Measurements from ENCODE around the gene BLOC1S4. TPM values are rescaled to one million over a fixed set of nuclear protein-coding genes. Genes with fewer than 3 reads are reported as not detected.

BLOC1S4 gene
- total and polyA plus RNA-seq, 7 experiments from 2014 or later = 18.7 to 80.3 (median 44.5) TPM

- Histone ChIP-seq H3K27me3 (ENCODE audit: control insufficient read depth in 2 of 2, insufficient read depth in 2 of 2, low read length in 2 of 2) (no peaks in the 10 kb centered on the region), H3K4me3 (ENCODE audit: low read length) (no peak overlapping the region), H3K4me1 (ENCODE audit: control insufficient read depth in 2 of 2, insufficient read depth in 2 of 2, low read length in 2 of 2) (no peaks in the 10 kb centered on the region), H3K36me3 (ENCODE audit: control insufficient read depth in 2 of 3, insufficient read depth in 3 of 3, low read length in 3 of 3) (no peaks in the 10 kb centered on the region), H3K27ac (ENCODE audit: low read depth, low read length) (no peak overlapping the region), H3K9me3 (ENCODE audit: control insufficient read depth in 2 of 3, low read length in 3 of 3) (no peaks in the 10 kb centered on the region)
- peak overlapping the region in 6 of 9 donors; percentile 30 to 71 (median 55) for H3K27ac Mint-ChIP-seq
- peak overlapping the region in 3 of 10 donors; percentile 14 to 29 (median 20) for H3K4me3 Mint-ChIP-seq
- peaks cover 4 to 16% (median 11%) of the 10 kb centered on the region in 7 donors for H3K4me1 Mint-ChIP-seq
- peaks cover 0 to 2% (median 0%) of the 10 kb centered on the region in 5 donors for H3K27me3 Mint-ChIP-seq
- POLR2A ChIA-PET = no interaction called here
- intact Hi-C loops (cut with micrococcal nuclease) = no loop called here
- DNase-seq (no peak), ATAC-seq (no peak)
- CTCF ChIA-PET = interaction anchor here (1.7 kb wide), 1 partner anchor 146 kb away, joined by 9 read pairs; no protein-coding TSS in a partner anchor
- no peaks in the 10 kb centered on the region for H3K36me3 Mint-ChIP-seq
- H3K9me3 Mint-ChIP-seq = peaks cover 0 to 1% (median 0%) of the 10 kb centered on the region in 11 donors
Measured at GRCh38 chr4:6728320-6729029, 12.5 kb downstream of the BLOC1S4 start.

GRCh38 chr4:6730603-6731317 lies 14.8 kb downstream of the BLOC1S4 start:
- POLR2A ChIA-PET = interaction anchor here (0.7 kb wide), 1 partner anchor 210 kb away, joined by 3 read pairs; no protein-coding TSS in a partner anchor
- intact Hi-C loops (cut with micrococcal nuclease) = no loop called here

GRCh38 chr4:6731318-6731675 lies 15.3 kb downstream of the BLOC1S4 start:
- Mint-ChIP-seq H3K9me3 (no peaks in the 10 kb centered on the region), H3K4me1 (peaks cover 4 to 16% (median 11%) of the 10 kb centered on the region in 7 donors), H3K27ac (no peak overlapping the region), H3K27me3 (peaks cover 0 to 2% (median 0%) of the 10 kb centered on the region in 5 donors), H3K36me3 (no peaks in the 10 kb centered on the region), H3K4me3 (no peak overlapping the region)
- intact Hi-C loops (cut with micrococcal nuclease) = no loop called here
- Histone ChIP-seq H3K9me3 (ENCODE audit: control insufficient read depth in 2 of 3, low read length in 3 of 3) (no peaks in the 10 kb centered on the region), H3K36me3 (ENCODE audit: control insufficient read depth in 2 of 3, insufficient read depth in 3 of 3, low read length in 3 of 3) (no peaks in the 10 kb centered on the region), H3K4me1 (ENCODE audit: control insufficient read depth in 2 of 2, insufficient read depth in 2 of 2, low read length in 2 of 2) (no peaks in the 10 kb centered on the region), H3K27ac (ENCODE audit: low read depth, low read length) (no peak overlapping the region), H3K4me3 (ENCODE audit: low read length) (no peak overlapping the region), H3K27me3 (ENCODE audit: control insufficient read depth in 2 of 2, insufficient read depth in 2 of 2, low read length in 2 of 2) (no peaks in the 10 kb centered on the region)
- POLR2A ChIA-PET = no interaction called here
- DNase-seq = no peak
- ATAC-seq = no peak
- CTCF ChIA-PET = no interaction called here

More at GRCh38 chr4:6730603-6731317, 14.8 kb downstream of the BLOC1S4 start:
- Histone ChIP-seq H3K9me3 (ENCODE audit: control insufficient read depth in 2 of 3, low read length in 3 of 3) (no peaks in the 10 kb centered on the region), H3K4me3 (ENCODE audit: low read length) (no peak overlapping the region), H3K4me1 (ENCODE audit: control insufficient read depth in 2 of 2, insufficient read depth in 2 of 2, low read length in 2 of 2) (no peaks in the 10 kb centered on the region), H3K36me3 (ENCODE audit: control insufficient read depth in 2 of 3, insufficient read depth in 3 of 3, low read length in 3 of 3) (no peaks in the 10 kb centered on the region), H3K27me3 (ENCODE audit: control insufficient read depth in 2 of 2, insufficient read depth in 2 of 2, low read length in 2 of 2) (no peaks in the 10 kb centered on the region), H3K27ac (ENCODE audit: low read depth, low read length) (no peak overlapping the region)
- no peak overlapping the region for H3K27ac Mint-ChIP-seq
- no peaks in the 10 kb centered on the region for H3K9me3 Mint-ChIP-seq
- no peak overlapping the region for H3K4me3 Mint-ChIP-seq
- CTCF ChIA-PET = interaction anchor here (0.5 kb wide), 1 partner anchor 70 kb away, joined by 3 read pairs; no protein-coding TSS in a partner anchor
- ATAC-seq (no peak), DNase-seq (no peak)
- peaks cover 4 to 16% (median 11%) of the 10 kb centered on the region in 7 donors for H3K4me1 Mint-ChIP-seq
- peaks cover 0 to 2% (median 0%) of the 10 kb centered on the region in 5 donors for H3K27me3 Mint-ChIP-seq
- H3K36me3 Mint-ChIP-seq = no peaks in the 10 kb centered on the region

GRCh38 chr4:6731780-6732179 lies 15.8 kb downstream of the BLOC1S4 start:
- no peak overlapping the region for H3K27ac ChIP-seq (ENCODE audit: low read depth, low read length)
- POLR2A ChIA-PET = no interaction called here
- Mint-ChIP-seq H3K27ac (no peak overlapping the region), H3K36me3 (no peaks in the 10 kb centered on the region), H3K9me3 (no peaks in the 10 kb centered on the region), H3K4me1 (peaks cover 4 to 13% (median 11%) of the 10 kb centered on the region in 7 donors), H3K4me3 (no peak overlapping the region), H3K27me3 (peaks cover 0 to 2% (median 0%) of the 10 kb centered on the region in 5 donors)
- CTCF ChIA-PET = no interaction called here
- DNase-seq (no peak), ATAC-seq (no peak)
- no peaks in the 10 kb centered on the region for H3K36me3 ChIP-seq (ENCODE audit: control insufficient read depth in 2 of 3, insufficient read depth in 3 of 3, low read length in 3 of 3)
- H3K4me1 ChIP-seq (ENCODE audit: control insufficient read depth in 2 of 2, insufficient read depth in 2 of 2, low read length in 2 of 2) = no peaks in the 10 kb centered on the region
- no peak overlapping the region for H3K4me3 ChIP-seq (ENCODE audit: low read length)
- H3K27me3 ChIP-seq (ENCODE audit: control insufficient read depth in 2 of 2, insufficient read depth in 2 of 2, low read length in 2 of 2) = no peaks in the 10 kb centered on the region
- intact Hi-C loops (cut with micrococcal nuclease) = no loop called here
- no peaks in the 10 kb centered on the region for H3K9me3 ChIP-seq (ENCODE audit: control insufficient read depth in 2 of 3, low read length in 3 of 3)

- peaks cover 0 to 6% (median 0%) of the 10 kb centered on the region in 5 donors for H3K27me3 Mint-ChIP-seq
- peaks cover 4 to 11% (median 10%) of the 10 kb centered on the region in 7 donors for H3K4me1 Mint-ChIP-seq
- H3K9me3 ChIP-seq (ENCODE audit: control insufficient read depth in 2 of 3, low read length in 3 of 3) = no peaks in the 10 kb centered on the region
- no peaks in the 10 kb centered on the region for H3K4me1 ChIP-seq (ENCODE audit: control insufficient read depth in 2 of 2, insufficient read depth in 2 of 2, low read length in 2 of 2)
- intact Hi-C loops (cut with micrococcal nuclease) = no loop called here
- H3K36me3 Mint-ChIP-seq = no peaks in the 10 kb centered on the region
- no peak overlapping the region for H3K4me3 Mint-ChIP-seq
- no peak for DNase-seq
- ChIA-PET CTCF (interaction anchor here (0.9 kb wide), 1 partner anchor 278 kb away, joined by 3 read pairs; no protein-coding TSS in a partner anchor), POLR2A (no interaction called here)
- no peak overlapping the region for H3K27ac ChIP-seq (ENCODE audit: low read depth, low read length)
- no peaks in the 10 kb centered on the region for H3K27me3 ChIP-seq (ENCODE audit: control insufficient read depth in 2 of 2, insufficient read depth in 2 of 2, low read length in 2 of 2)
- H3K36me3 ChIP-seq (ENCODE audit: control insufficient read depth in 2 of 3, insufficient read depth in 3 of 3, low read length in 3 of 3) = no peaks in the 10 kb centered on the region
- no peak overlapping the region for H3K4me3 ChIP-seq (ENCODE audit: low read length)
- peak; percentile 57 for ATAC-seq
- no peaks in the 10 kb centered on the region for H3K9me3 Mint-ChIP-seq
- H3K27ac Mint-ChIP-seq = no peak overlapping the region
Measured at GRCh38 chr4:6732441-6733357, 16.7 kb downstream of the BLOC1S4 start.

GRCh38 chr4:6733358-6734164 lies 17.6 kb downstream of the BLOC1S4 start:
- no peak for ATAC-seq
- Mint-ChIP-seq H3K36me3 (no peaks in the 10 kb centered on the region), H3K9me3 (no peaks in the 10 kb centered on the region), H3K4me3 (no peak overlapping the region), H3K4me1 (peaks cover 0 to 3% (median 2%) of the 10 kb centered on the region in 7 donors), H3K27ac (peak overlapping the region in 1 of 9 donors; percentile 12), H3K27me3 (peaks cover 0 to 11% (median 0%) of the 10 kb centered on the region in 5 donors)
- no peaks in the 10 kb centered on the region for H3K27me3 ChIP-seq (ENCODE audit: control insufficient read depth in 2 of 2, insufficient read depth in 2 of 2, low read length in 2 of 2)
- POLR2A ChIA-PET = no interaction called here
- H3K27ac ChIP-seq (ENCODE audit: low read depth, low read length) = no peak overlapping the region
- no peaks in the 10 kb centered on the region for H3K36me3 ChIP-seq (ENCODE audit: control insufficient read depth in 2 of 3, insufficient read depth in 3 of 3, low read length in 3 of 3)
- DNase-seq = no peak
- intact Hi-C loops (cut with micrococcal nuclease) = no loop called here
- no peaks in the 10 kb centered on the region for H3K9me3 ChIP-seq (ENCODE audit: control insufficient read depth in 2 of 3, low read length in 3 of 3)
- no peaks in the 10 kb centered on the region for H3K4me1 ChIP-seq (ENCODE audit: control insufficient read depth in 2 of 2, insufficient read depth in 2 of 2, low read length in 2 of 2)
- CTCF ChIA-PET = no interaction called here
- no peak overlapping the region for H3K4me3 ChIP-seq (ENCODE audit: low read length)

Data from naive thymus-derived CD4-positive, alpha-beta T cell (primary cell).